IPS-18c (cell line): Measurements from ENCODE around the gene SASH1.
"Not testable (repeated sequence)": the region's sequence is repeated elsewhere in the genome, so short reads cannot be mapped to it uniquely, and the experiment has no call there.

ENCODE experiments used
- H3K4me3 ChIP-seq: 2 replicates; pipeline ENCODE4 v1.7.0; 2013; ENCODE audit warnings: low read depth, mild to moderate bottlenecking, low read length, moderate library complexity; ENCODE audit not compliant: insufficient read depth
- H3K9me3 ChIP-seq: one replicate; pipeline ENCODE4 v1.6.1; 2013; ENCODE audit warnings: mild to moderate bottlenecking, low read length, moderate library complexity; ENCODE audit not compliant: control insufficient read depth, insufficient read depth

Gene SASH1

DNA sequence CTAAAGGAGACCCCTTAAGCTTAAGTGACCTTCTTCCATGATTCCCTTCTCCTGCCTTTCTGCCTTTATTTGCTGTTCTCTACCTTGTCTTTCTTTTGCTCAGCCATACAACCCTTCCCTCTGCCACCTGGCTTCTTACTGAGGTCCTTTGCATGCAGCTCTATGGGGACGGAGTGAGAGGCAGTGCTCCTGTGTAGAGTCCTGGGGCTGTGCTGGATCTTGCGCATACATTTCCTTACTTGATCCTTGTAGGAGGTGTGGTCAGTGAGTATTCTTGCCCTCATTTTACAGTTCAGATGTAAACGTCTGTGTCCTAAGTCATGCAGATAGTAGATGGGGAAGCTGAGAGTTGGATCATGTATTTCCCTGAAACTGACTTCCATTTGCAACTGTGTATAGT is 5.7 kb downstream of the SASH1 start:
- no peak overlapping the region for H3K4me3 ChIP-seq

DNA sequence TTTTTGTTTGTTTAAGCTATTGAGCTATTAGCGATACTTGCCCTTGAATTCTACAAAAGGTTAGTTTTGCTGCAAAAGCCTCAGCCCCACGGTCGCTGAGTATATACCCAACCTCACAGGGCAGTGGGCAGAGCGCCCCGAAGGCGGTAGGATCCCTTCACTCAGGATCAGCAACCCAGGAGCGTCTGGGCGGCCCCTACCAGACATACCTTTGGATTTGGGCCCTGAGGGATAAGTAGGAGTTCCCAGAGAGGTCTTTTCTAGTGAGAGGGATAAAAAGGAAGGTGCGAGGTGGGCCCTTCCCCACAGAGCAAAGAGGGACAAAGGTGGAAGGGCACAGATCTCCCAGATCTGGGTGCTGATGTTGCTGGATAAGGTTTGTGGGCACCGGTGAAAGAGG is 6.1 kb downstream of the SASH1 start:
- Histone ChIP-seq H3K9me3 (no peaks in the 10 kb centered on the region), H3K4me3 (no peak overlapping the region)

More for the DNA sequence above, 5.7 kb downstream of the SASH1 start:
- H3K9me3 ChIP-seq = no peaks in the 10 kb centered on the region

DNA sequence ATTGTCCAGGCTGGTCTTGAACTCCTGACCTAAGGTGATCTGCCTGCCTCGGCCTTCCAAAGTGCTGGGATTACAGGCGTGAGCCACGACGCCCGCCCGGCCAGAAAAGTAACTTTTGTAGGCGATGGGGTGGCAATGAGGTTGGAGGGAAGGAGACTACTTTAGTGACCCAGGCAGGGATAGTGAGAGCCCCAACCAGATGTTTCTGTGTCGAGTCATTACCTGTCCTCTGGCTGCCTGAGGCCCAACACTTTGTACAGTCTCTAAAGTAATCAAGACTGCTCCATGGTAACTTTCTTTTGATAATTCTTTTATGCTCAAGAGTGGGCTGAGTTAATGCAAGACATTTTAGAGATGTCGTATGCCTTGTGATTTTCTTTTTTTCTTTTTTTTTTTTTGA is 6.8 kb downstream of the SASH1 start:
- H3K4me3 ChIP-seq = no peak overlapping the region

DNA sequence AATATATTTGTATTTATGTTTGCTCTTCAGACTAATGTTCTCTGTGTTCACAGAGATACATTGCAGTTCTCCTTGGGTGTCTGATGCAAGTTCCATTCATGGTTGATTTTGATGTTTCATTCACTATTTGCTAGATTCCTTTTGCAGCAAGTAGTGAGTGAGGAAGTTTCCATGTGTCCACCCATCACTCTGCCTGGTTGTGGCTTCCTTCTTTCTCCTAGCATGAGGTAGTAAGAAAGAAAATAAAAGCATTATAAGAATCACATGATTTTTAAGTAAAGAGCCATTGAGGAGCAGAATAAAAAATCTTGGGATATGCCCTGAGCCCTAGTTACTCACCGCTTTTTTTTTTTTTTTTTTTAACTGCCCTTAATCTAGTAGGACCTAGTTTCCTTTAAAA is 8.7 kb downstream of the SASH1 start:
- Histone ChIP-seq H3K9me3 (no peaks in the 10 kb centered on the region), H3K4me3 (no peak overlapping the region)

More for the DNA sequence above, 6.8 kb downstream of the SASH1 start:
- no peaks in the 10 kb centered on the region for H3K9me3 ChIP-seq

DNA sequence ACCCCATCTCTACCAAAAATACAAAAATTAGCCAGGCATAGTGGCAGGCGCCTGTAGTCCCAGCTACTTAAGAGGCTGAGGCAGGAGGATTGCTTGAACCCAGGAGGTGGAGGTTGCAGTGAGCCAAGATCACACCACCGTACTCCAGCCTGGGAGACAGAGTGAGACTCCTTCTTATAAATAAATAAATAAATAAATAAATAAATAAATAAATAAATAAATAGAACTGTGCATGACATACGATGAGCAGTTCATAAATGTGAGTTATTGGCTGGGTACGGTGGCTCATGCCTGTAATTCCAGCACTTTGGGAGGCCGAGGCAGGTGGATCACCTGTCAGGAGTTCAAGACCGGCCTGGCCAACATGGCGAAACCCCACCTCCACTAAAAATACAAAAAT is 9.8 kb downstream of the SASH1 start:
- H3K4me3 ChIP-seq, H3K9me3 ChIP-seq: not testable (repeated sequence)

DNA sequence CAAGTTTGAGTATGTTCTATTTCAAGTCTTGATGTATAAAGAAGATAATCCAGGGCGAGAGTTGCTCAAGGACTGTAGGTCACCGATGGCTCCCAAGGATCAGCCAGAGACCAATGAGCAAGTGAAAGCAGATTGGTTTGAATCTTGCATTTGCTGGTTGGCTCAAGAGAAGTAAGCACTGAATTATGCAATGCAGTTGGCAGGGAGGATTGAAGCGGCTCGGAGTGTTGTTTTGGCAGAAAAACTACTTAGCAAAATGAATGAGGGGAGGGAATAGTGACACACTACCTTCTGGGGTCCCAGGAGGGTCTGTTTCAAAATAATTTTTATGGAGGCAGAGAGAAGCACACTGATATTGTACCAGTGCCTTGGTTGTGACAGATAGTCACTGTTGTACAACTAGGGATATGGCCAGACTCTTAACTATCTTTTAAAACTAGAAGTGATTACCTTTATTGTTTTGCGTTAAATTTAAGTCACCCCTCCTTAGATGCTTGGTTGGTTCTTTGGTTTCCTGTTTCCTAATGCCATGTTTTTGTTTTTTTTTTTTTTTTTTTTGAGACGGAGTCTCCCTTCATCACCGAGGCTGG is 15.7 kb downstream of the SASH1 start:
- H3K4me3 ChIP-seq = no peak overlapping the region
- H3K9me3 ChIP-seq = no peaks in the 10 kb centered on the region

DNA sequence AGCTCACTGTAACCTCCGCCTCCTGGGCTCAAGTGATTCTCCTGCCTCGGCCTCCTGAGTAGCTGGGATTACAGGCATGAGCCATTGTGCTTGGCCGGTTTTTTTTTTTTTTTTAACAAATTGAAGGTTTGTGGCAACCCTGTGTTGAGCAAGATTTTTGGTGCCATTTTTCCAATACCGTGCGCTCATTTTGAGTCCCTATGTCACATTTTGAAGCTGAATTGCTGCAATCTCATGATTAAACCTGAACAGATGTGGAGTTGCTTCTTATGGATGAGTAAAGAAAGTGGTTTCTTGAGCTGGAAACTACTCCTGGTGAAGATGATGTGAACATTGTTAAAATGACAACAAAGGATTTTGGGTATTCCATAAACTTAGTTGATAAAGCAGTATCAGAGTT is 16.6 kb downstream of the SASH1 start:
- H3K9me3 ChIP-seq = no peaks in the 10 kb centered on the region
- H3K4me3 ChIP-seq = no peak overlapping the region

DNA sequence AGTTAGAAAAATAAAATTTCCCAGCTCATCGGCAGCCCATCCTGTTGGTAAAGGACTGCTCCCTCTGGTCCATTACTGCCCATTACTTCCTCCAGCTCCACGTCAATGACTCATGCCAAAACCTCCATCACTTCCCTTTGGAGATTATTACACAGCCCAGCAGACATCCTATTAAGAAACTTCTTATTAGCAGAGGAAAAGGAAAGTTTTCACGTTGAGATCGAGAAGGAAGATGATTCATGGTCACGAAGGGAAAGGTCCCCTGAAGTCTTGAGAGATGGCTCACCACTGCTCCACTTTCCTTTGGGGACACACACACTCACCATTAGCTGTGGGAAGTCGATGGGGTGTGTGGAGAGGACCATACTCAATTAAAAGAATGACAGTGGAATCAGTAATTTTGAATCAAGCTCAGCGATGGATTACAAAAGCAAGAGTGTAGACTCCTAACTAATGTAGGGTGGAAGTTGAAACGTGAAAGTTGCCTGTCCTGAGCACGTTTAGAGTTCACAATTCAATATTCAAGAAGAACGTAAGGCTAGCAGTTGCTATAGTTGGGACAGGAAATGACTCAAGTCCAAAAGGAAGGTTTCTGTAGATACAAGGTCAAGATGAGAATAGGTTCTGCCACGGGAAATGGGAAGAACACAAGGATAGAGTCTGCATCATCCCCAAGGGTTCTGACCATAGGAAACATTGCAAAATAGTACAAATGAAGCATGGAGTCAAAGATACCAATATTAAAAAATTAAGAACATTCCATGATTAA is 21.6 kb downstream of the SASH1 start:
- H3K4me3 ChIP-seq = no peak overlapping the region
- H3K9me3 ChIP-seq = no peaks in the 10 kb centered on the region

DNA sequence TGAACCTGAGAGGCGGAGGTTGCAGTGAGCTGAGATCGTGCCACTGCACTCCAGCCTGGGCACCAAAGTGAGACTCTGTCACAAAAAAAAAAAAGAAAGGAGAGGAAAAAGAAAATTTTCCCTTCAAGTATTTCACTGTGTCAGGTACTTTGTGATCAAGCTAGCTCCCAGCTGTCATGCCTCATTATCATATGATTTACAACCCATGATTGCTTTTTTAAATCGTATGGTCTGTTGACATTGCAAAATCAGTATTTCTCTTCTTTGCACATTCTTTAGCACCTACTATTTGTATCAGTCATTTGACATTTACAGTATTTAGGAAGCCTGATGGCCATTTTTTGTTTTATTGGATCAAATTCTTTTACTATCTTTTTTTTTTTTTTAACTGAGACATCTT is 22.4 kb downstream of the SASH1 start:
- Histone ChIP-seq H3K4me3 (no peak overlapping the region), H3K9me3 (no peaks in the 10 kb centered on the region)

DNA sequence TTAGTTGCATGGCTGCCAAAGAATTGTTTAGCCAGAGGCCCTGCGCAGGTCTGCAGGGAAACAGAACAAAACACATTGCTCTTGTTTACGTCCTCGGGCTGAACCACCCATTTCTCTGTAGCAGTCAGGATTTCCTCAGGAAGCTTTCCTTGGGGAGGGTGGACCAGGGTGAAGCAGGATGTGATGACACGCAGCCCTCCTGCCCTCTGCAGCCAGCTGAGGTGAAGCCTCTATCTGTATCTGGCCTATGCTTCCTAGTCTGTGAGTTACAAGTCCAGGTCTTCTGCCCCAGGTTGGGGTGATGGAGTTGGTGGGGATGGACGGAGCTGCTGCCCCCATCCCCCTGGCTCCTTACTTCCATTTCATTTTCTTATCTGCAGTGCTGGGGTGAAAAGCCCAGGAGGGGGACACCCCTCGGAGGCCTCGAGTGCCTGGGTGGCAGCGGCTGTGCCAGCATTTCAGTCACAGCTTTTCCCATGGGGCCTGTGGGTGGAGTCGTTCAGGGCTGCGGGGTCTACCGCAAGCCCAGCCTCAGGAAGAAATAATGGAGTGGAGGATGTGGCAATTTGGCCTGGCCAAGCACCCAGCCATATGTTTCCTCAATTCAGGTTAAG is 24.9 kb downstream of the SASH1 start:
- Histone ChIP-seq H3K9me3 (no peaks in the 10 kb centered on the region), H3K4me3 (no peak overlapping the region)

DNA sequence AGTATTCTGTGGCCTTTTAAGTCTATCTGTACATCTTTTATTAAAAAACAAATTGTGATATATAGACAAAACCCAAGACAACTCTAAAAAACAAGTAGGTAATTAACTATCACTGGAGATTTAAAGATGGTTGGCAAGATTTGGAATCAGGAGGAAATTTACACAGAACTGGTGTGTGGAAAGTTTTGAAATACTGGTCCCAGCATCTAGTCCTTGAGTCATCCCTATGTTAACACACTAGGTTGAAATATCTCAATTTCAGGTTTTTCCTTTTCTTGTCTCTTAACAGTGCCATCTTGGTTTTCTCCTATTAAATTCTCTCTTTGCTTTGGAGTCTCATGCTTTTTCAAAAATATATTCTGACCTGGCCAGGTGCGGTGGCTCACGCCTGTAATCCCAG is 27.5 kb downstream of the SASH1 start:
- no peaks in the 10 kb centered on the region for H3K9me3 ChIP-seq
- no peak overlapping the region for H3K4me3 ChIP-seq

DNA sequence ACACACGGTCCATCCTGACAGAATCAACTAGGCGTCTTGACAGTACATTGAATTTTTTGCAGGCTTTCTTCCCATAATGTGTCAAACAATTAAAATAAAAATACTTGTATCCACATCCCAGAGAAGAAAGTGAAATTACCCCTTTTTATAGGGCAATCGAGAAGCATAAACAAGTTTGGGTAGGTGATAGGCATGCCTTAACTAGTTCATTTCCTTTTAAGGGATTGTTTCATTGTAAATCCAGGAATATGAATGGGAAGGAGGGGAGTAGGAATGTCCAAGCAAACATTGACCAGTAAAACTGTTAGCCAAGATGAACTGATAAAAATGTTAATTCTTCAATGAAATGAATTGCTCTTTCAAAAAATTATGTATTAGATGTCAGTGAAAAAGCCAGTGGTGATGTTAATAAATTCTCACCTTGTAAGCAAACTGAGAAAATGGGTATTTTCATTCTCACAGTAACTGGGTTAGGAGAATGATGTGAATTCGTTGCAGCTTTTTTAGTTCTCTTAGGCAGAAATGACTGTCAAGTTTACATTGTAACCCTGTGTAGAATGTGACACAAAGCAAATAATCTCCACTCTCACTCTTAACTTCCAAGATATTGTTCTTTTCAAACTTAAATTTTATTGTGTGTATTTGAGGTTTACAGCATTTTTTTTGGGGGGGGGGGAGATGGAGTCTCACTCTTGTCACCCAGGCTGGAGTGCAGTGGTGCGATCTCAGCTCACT is 31.6 kb downstream of the SASH1 start:
- Histone ChIP-seq H3K9me3 (peaks cover 4% of the 10 kb centered on the region), H3K4me3 (no peak overlapping the region)

DNA sequence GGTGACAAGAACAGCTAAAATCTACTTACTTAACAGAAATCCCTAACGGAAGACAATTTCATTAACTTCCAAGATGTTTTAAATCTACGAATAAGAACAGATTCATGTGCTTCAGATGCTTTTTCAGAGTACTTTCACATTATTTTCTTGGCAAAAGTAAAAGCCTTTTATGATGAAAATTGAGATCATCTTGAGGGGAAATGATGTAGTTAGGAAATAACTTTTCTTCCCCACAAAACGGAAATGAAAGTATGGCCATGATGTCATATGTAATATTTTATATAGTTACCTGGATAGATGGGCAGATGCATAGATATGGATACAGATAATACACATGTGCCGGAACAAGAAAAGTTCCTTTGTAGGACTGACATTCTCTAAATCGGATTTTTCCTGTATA is 32.8 kb downstream of the SASH1 start:
- no peak overlapping the region for H3K4me3 ChIP-seq
- peaks cover 4% of the 10 kb centered on the region for H3K9me3 ChIP-seq

DNA sequence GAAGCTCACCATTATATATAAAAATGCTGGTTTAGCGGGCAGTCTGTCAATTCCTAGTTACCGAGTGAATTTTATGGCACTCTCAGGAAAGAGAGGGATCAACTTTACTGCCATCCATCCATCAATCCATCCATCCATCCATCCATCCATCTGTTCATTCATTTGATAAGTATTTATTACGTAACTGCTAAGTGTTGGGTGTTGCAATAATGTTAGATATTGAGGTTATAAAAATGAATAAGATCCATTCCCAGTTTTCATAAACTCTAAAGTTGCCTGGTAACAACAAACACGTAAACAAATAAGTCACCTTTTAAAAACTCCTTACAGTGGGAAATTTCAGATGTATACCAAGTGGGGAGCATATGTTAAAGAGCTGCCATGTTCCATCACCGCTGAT is 36.8 kb downstream of the SASH1 start:
- no peak overlapping the region for H3K4me3 ChIP-seq

DNA sequence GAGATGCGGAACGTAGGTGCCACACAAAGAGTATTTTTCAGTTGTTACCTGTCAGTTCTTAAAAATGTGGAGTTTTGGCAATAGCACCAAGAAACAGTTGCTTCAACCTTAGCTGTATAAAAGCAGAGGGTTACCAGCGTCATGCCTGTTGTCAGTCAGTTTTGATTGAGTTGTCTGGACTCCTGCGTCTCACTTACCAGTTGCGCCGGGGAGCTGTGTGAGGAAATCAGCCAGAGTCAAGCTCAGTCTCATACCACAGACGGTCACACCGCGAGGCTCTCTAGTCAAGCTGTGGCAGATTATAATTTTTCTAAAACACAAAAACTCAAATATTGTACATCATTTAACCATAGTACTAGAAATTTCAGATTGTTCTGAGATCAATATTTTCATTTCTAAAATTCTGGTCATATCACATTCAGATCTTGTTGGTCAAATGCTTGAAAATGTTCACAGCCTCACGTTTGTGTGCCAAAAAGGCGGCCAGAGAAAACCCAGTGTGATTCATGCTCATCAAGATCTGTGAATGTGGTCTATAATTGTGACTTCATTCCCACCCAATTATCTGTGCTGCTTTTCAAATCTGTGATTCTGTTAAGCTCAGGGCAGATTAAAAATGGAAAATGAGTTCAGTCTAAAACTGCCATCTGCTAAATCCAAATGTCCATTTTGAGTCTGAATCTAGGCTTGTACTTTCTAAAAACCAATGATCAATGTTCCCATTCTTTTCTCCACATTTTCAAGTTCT is 37.5 kb downstream of the SASH1 start:
- H3K9me3 ChIP-seq = peaks cover 4% of the 10 kb centered on the region
- H3K4me3 ChIP-seq = no peak overlapping the region

More for the DNA sequence above, 36.8 kb downstream of the SASH1 start:
- H3K9me3 ChIP-seq = peaks cover 4% of the 10 kb centered on the region

DNA sequence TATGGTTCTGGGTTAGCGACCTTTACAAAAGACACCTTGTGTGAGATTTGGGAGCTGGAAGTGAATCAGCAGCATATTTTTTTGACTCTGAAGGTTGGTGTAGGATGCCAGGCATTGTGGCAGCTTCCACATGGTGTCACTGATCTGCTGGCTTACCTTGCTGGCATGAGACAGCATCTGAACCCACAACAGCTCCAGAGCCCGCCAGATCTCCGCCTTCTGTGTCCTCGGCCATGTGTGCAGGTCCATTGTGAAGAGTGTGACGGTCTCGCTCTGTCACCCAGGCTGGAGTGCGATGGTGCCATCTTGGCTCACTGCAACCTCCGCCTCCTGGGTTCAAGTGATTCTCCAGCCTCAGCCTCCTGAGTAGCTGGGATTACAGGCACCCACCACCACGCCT is 39.4 kb downstream of the SASH1 start:
- not testable (repeated sequence) for H3K9me3 ChIP-seq, H3K4me3 ChIP-seq

DNA sequence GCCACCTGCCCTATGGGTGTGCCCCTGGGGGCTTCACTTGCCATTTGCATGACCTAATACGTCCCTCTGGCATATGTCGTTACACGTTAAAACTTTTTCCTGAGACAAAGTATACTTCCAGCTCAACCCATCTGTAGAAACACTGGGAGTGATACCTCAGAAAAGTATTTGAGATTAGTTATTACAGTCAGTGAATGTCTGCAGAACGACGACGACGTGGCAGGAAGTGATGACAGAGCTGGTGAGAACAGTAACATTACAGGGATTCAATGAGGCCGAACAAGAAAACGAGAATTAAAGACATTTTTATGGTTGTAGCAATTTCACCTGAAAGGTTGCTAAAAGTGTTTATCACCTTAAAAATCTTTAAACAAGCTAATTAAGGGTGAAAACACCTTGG is 40.2 kb downstream of the SASH1 start:
- Histone ChIP-seq H3K4me3 (no peak overlapping the region), H3K9me3 (peaks cover 4% of the 10 kb centered on the region)
